ENCODE results near the gene FRMD4A.

FRMD4A gene

DNA sequence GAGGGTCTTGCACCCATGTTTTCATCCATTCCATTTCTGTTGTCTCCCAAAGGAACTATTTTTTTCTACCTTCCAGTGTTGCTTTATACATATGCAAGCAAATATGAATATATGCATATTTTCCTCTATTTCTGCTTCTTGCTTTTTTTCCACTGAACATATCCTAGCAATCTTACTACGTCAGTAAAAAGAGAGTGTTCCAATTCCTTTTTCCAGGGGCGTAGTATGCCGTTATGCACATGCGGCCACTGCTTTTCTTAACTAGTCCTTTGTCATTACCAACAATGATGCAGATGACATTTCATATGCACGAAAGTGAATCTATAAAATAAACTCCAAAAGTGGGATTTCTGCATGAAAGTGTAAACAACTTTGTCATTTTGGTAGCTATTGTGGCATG is 40.2 kb upstream of the FRMD4A start:
- TF ChIP-seq, protein P1, sequence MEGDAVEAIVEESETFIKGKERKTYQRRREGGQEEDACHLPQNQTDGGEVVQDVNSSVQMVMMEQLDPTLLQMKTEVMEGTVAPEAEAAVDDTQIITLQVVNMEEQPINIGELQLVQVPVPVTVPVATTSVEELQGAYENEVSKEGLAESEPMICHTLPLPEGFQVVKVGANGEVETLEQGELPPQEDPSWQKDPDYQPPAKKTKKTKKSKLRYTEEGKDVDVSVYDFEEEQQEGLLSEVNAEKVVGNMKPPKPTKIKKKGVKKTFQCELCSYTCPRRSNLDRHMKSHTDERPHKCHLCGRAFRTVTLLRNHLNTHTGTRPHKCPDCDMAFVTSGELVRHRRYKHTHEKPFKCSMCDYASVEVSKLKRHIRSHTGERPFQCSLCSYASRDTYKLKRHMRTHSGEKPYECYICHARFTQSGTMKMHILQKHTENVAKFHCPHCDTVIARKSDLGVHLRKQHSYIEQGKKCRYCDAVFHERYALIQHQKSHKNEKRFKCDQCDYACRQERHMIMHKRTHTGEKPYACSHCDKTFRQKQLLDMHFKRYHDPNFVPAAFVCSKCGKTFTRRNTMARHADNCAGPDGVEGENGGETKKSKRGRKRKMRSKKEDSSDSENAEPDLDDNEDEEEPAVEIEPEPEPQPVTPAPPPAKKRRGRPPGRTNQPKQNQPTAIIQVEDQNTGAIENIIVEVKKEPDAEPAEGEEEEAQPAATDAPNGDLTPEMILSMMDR (conservative IDR thresholded peaks at IDR 0.05), result no peak

DNA sequence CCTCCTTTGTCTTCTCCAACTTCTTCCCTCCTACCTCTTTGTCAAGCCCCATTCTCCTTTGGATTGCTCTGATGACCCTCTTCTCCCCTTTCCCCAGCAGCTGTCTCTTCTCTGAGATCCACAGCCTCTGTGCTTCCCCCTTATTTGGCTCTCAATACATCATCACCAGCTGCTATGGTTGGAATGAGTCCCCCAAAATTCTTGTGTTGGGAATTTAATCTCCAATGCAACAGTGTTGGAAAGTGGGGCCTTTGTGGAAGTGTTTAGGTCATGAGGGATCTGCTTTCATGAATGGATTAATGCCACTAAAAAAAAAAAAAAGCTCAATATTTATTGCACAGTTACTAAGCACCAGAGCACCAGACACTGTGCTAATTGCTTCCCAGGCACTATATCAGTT is 39.2 kb upstream of the FRMD4A start:
- H3K27ac ChIP-seq, result no peak overlapping the region
- TF ChIP-seq, protein P1 (conservative IDR thresholded peaks at IDR 0.05), result no peak

More for the DNA sequence above, 40.2 kb upstream of the FRMD4A start:
- no peak overlapping the region for H3K27ac ChIP-seq

DNA sequence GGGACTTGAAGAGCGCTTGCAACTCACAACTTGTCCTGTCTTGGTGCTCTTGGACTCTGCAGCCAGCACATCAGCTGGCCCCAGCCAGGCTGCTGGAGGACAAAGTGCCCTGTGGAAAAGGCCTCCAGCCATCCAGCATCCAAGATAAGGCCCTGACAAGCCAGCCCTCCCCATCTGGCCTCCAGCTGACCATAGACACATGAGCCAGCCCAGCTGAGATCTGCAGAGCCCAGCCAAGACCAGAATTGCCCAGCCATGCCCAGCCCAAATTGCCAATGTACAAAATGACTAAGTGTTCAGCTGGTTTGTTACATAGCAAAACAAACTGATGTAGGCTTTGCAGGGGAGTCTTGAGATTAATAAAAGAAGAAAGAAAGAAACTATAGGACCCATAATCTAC is 36.0 kb upstream of the FRMD4A start:
- no peak overlapping the region for H3K27ac ChIP-seq
- TF ChIP-seq, protein P1 (conservative IDR thresholded peaks at IDR 0.05), result no peak

- no peak overlapping the region for H3K27ac ChIP-seq
- TF ChIP-seq, protein P1 (conservative IDR thresholded peaks at IDR 0.05), result no peak
These were observed 34.5 kb upstream of the FRMD4A start for GRCh38 chr10:14365266-14365665.

DNA sequence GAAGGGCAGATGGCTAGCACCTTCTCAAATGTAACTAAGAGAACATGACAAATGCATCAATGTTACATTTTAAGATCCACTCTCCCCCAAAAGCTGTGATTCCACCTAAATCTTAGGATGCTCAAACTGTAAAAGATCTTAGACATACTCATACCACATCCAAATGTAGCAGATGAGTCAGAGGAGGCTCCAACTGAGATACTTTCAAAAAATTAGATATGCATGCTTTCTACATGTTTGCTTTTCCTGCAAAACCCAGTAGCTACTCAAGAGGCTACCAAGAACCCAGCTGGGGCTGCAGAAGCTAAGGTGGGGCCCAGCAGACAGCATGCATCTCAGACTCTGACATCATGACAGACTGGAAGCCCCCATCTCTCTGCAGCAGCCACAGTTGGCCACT is 31.4 kb upstream of the FRMD4A start:
- TF ChIP-seq, protein P1 (conservative IDR thresholded peaks at IDR 0.05), result no peak
- H3K27ac ChIP-seq, result no peak overlapping the region

DNA sequence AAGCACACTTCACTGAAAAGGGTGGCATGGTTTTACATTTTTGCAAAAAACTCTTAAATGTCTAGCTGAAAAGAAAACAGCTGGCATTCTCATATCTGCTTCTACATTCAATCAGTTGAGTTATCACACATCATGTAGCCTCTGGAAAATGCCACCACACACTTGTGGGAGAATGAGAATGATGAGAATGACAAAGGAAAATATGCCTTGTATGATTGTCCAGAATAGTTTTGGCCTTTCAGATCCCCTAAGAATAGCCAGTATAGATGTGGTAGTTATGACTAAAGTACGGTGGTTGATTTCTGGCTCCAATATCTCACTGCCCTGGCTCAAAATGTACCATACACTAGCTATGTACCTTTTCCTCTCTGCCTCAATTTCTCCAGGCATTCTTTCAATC is 30.2 kb upstream of the FRMD4A start:
- TF ChIP-seq, protein P1 (conservative IDR thresholded peaks at IDR 0.05), result no peak
- no peak overlapping the region for H3K27ac ChIP-seq

- TF ChIP-seq, protein P1 (conservative IDR thresholded peaks at IDR 0.05), result no peak
- H3K27ac ChIP-seq, result no peak overlapping the region
These were observed 29.8 kb upstream of the FRMD4A start for GRCh38 chr10:14360515-14360914.

All from VCaP (cell line).